Calu3 (cell line): ENCODE results near the gene WWOX. TPM values are rescaled to one million over a fixed set of nuclear protein-coding genes. Genes with fewer than 3 reads are reported as not detected.

ENCODE experiments used
- BruUV-seq: library from RNA; stranded (reverse); fragments of 400-500 nt; replicated peaks from 2 replicates; lab custom pipeline; 2021; lab: Mats Ljungman, UMichigan
- CTCF ChIA-PET: fragments of 300-600 bp; sonication (Branson Sonifier 250); formaldehyde crosslinking; loops from one replicate; lab custom pipeline; 2022; ENCODE audit warnings: antibody characterized with exemption; lab: Charles Lee
- DNase-seq: peaks from one replicate; pipeline ENCODE4 v3.0.0; 2022
- H3K27ac Mint-ChIP-seq: one replicate; pipeline ENCODE4 v1.8.0; 2022; ENCODE audit warnings: mixed read lengths; ENCODE audit not compliant: unreplicated experiment
- H3K27me3 Mint-ChIP-seq: one replicate; pipeline ENCODE4 v1.8.0; 2022; ENCODE audit warnings: mixed read lengths; ENCODE audit not compliant: unreplicated experiment
- H3K36me3 Mint-ChIP-seq: one replicate; pipeline ENCODE4 v1.8.0; 2022; ENCODE audit warnings: mild to moderate bottlenecking, moderate library complexity, mixed read lengths; ENCODE audit not compliant: insufficient read depth, unreplicated experiment
- H3K4me1 Mint-ChIP-seq: one replicate; pipeline ENCODE4 v1.8.0; 2022; ENCODE audit warnings: mild to moderate bottlenecking, low read depth, mixed read lengths; ENCODE audit not compliant: unreplicated experiment
- H3K4me3 Mint-ChIP-seq: one replicate; pipeline ENCODE4 v1.8.0; 2022; ENCODE audit warnings: mild to moderate bottlenecking, low read depth, moderate library complexity, mixed read lengths; ENCODE audit not compliant: unreplicated experiment
- H3K9me3 Mint-ChIP-seq: one replicate; pipeline ENCODE4 v1.8.0; 2022; ENCODE audit warnings: low read depth, mixed read lengths; ENCODE audit not compliant: unreplicated experiment
- intact Hi-C: fragments of 100-400 bp; cut with micrococcal nuclease; formaldehyde crosslinking; loops from one replicate; pipeline ENCODE4 v1.10.0; 2022; ENCODE audit not compliant: unreplicated experiment
- total RNA-seq: library from RNA; stranded (reverse); gene quantifications from 2 replicates; pipeline ENCODE4 v1.2.3, GENCODE V29; 2022
- TF ChIP-seq, protein P1 (sequence below): fragments of 200-600 bp; IDR thresholded peaks from one replicate; pipeline ENCODE4 v1.8.0; 2022; ENCODE audit warnings: antibody characterized with exemption; ENCODE audit not compliant: unreplicated experiment

Gene WWOX
- total RNA-seq, 1 experiment from 2014 or later = 33.5 TPM

GRCh38 chr16:78445818-78446217, 346.4 kb downstream of the WWOX start:
- Mint-ChIP-seq H3K27ac (no peak overlapping the region), H3K27me3 (no peaks in the 10 kb centered on the region), H3K4me3 (no peak overlapping the region), H3K9me3 (peaks cover 3% of the 10 kb centered on the region), H3K4me1 (no peaks in the 10 kb centered on the region), H3K36me3 (no peaks in the 10 kb centered on the region)
- CTCF ChIA-PET = interaction anchor here (0.6 kb wide), 2 partner anchors 22 to 505 kb away, joined by 4 read pairs; no protein-coding TSS in a partner anchor
- TF ChIP-seq, protein P1, sequence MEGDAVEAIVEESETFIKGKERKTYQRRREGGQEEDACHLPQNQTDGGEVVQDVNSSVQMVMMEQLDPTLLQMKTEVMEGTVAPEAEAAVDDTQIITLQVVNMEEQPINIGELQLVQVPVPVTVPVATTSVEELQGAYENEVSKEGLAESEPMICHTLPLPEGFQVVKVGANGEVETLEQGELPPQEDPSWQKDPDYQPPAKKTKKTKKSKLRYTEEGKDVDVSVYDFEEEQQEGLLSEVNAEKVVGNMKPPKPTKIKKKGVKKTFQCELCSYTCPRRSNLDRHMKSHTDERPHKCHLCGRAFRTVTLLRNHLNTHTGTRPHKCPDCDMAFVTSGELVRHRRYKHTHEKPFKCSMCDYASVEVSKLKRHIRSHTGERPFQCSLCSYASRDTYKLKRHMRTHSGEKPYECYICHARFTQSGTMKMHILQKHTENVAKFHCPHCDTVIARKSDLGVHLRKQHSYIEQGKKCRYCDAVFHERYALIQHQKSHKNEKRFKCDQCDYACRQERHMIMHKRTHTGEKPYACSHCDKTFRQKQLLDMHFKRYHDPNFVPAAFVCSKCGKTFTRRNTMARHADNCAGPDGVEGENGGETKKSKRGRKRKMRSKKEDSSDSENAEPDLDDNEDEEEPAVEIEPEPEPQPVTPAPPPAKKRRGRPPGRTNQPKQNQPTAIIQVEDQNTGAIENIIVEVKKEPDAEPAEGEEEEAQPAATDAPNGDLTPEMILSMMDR = no peak
- DNase-seq = no peak
- BruUV-seq = no TSS peak
- intact Hi-C loops = no loop called here

DNA sequence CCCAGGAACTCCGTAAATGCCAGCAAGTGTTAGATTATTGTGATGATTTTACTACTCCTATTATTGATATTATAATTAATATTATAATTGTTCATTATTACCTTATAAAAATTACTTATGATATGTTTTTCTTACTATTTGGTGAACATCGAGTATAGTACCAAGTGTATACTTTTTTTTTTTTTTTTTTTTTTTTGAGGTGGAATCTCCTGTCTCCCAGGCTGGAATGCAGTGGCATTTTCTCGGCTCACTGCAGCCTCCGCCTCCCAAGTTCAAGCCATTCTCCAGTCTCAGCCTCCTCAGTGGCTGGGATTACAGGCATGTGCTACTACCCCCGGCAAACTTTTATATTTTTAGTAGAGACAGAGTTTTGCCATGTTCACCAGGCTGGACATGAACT, 347.0 kb downstream of the WWOX start:
- CTCF ChIA-PET = no interaction called here
- BruUV-seq = no TSS peak
- Mint-ChIP-seq H3K27me3 (no peaks in the 10 kb centered on the region), H3K36me3 (no peaks in the 10 kb centered on the region), H3K4me3 (no peak overlapping the region), H3K27ac (no peak overlapping the region), H3K4me1 (no peaks in the 10 kb centered on the region), H3K9me3 (peaks cover 3% of the 10 kb centered on the region)
- intact Hi-C loops = no loop called here
- TF ChIP-seq, protein P1 = no peak
- DNase-seq = no peak

- peaks cover 3% of the 10 kb centered on the region for H3K9me3 Mint-ChIP-seq
- TF ChIP-seq, protein P1 = no peak
- DNase-seq = no peak
- intact Hi-C loops = no loop called here
- CTCF ChIA-PET = no interaction called here
- no peak overlapping the region for H3K27ac Mint-ChIP-seq
- H3K36me3 Mint-ChIP-seq = no peaks in the 10 kb centered on the region
- H3K4me3 Mint-ChIP-seq = no peak overlapping the region
- no peaks in the 10 kb centered on the region for H3K27me3 Mint-ChIP-seq
- BruUV-seq = no TSS peak
- no peaks in the 10 kb centered on the region for H3K4me1 Mint-ChIP-seq
These were observed 347.6 kb downstream of the WWOX start for GRCh38 chr16:78446992-78447563.

GRCh38 chr16:78448658-78449271, 349.3 kb downstream of the WWOX start:
- DNase-seq = no peak
- Mint-ChIP-seq H3K4me3 (no peak overlapping the region), H3K27me3 (no peaks in the 10 kb centered on the region), H3K9me3 (no peaks in the 10 kb centered on the region), H3K4me1 (no peaks in the 10 kb centered on the region), H3K36me3 (no peaks in the 10 kb centered on the region), H3K27ac (no peak overlapping the region)
- no TSS peak for BruUV-seq
- TF ChIP-seq, protein P1 = no peak
- CTCF ChIA-PET = no interaction called here
- intact Hi-C loops = no loop called here
